ENCODE measurements around the gene CDKN1B.

The CDKN1B gene

GRCh38 chr12:12770262-12770661, 53.1 kb downstream of the CDKN1B start:
- no peak for DNase-seq

All from inflammatory macrophage treated with lipopolysaccharide for 4 hours (primary cell).